Measurements from ENCODE around the gene ARSD.

Gene ARSD

DNA sequence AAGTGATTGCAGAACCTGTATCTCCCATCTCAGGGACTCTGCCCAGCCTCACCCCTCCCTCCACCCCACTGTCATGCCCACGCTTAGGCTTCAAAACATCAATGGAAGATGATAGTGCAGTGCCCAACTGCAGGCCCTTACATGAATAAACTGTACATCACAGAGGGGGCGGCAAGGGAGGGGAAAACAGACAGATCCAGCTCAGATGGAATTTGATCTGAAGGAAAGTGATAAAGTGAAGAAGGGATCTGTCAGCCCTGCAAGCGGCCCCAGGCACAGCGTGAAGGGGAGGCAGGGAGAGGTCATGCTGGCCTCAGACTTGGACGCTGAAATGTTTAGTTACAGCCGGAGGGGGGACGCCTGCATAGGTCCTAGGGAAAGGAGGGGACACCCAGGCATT lies 61.9 kb downstream of the ARSD start:
- no peak for TF ChIP-seq PPARA (CRISPR knock-in tag; IDR thresholded peaks at IDR 0.05; ENCODE audit: borderline replicate concordance)
- TF ChIP-seq, protein P1, sequence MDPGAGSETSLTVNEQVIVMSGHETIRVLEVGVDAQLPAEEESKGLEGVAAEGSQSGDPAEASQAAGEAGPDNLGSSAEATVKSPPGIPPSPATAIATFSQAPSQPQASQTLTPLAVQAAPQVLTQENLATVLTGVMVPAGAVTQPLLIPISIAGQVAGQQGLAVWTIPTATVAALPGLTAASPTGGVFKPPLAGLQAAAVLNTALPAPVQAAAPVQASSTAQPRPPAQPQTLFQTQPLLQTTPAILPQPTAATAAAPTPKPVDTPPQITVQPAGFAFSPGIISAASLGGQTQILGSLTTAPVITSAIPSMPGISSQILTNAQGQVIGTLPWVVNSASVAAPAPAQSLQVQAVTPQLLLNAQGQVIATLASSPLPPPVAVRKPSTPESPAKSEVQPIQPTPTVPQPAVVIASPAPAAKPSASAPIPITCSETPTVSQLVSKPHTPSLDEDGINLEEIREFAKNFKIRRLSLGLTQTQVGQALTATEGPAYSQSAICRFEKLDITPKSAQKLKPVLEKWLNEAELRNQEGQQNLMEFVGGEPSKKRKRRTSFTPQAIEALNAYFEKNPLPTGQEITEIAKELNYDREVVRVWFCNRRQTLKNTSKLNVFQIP (CRISPR knock-in tag; IDR thresholded peaks at IDR 0.05; ENCODE audit: borderline replicate concordance, low read depth), result no peak
- TF ChIP-seq SNAI2 (CRISPR knock-in tag; IDR thresholded peaks at IDR 0.05), result no peak
- no peak for ATAC-seq

DNA sequence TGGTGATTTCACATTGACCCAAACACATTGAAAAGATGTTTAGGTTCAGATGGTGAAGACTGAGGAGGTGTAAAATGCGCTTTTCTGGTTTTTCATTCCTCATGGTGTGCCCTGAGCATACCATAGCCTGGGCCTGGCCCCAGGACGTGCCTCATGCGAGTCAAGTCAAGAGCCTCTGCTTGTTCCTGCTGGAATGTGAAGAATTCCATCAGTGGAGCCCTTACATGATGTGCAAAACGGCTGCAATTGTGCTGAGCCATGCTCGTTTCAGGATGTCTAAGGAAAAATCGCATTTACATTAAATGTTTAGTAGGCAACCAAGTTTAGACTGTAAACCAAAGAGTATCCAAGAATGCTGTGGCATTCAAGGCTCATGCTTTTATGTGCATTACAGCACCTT lies 65.5 kb downstream of the ARSD start:
- ATAC-seq, result no peak

DNA sequence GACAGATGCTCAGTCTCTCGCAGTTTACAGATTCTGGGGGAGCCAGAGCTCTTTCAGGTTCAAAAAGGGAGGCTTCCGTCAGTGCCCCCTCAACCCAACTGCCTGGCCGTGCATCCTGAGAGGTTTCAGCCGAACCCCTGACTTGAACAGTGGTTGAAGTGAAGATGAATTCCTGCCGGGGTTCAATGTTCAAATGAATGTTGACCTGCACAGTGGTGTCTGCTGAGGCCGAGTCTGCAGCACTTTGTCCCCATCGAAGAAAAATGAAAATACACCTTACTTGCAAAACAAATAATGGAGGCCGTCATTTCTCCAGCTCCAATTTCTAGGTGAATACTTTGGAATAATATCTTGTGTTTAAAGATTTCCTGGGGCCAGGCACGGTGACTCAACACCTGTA lies 66.7 kb downstream of the ARSD start:
- ATAC-seq, result no peak

More for the DNA sequence above, 65.5 kb downstream of the ARSD start:
- TF ChIP-seq ZFP30 (CRISPR knock-in tag; IDR thresholded peaks at IDR 0.05) (no peak), OSR1 (CRISPR knock-in tag; IDR thresholded peaks at IDR 0.05) (no peak), TOX (CRISPR knock-in tag; IDR thresholded peaks at IDR 0.05; ENCODE audit: borderline replicate concordance) (no peak), PPARA (CRISPR knock-in tag; IDR thresholded peaks at IDR 0.05; ENCODE audit: borderline replicate concordance) (no peak), ZNF565 (CRISPR knock-in tag; conservative IDR thresholded peaks at IDR 0.05; ENCODE audit: low read depth) (no peak), ISL1 (CRISPR knock-in tag; IDR thresholded peaks at IDR 0.05) (no peak)
- TF ChIP-seq, protein P2, sequence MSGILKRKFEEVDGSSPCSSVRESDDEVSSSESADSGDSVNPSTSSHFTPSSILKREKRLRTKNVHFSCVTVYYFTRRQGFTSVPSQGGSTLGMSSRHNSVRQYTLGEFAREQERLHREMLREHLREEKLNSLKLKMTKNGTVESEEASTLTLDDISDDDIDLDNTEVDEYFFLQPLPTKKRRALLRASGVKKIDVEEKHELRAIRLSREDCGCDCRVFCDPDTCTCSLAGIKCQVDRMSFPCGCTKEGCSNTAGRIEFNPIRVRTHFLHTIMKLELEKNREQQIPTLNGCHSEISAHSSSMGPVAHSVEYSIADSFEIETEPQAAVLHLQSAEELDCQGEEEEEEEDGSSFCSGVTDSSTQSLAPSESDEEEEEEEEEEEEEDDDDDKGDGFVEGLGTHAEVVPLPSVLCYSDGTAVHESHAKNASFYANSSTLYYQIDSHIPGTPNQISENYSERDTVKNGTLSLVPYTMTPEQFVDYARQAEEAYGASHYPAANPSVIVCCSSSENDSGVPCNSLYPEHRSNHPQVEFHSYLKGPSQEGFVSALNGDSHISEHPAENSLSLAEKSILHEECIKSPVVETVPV (CRISPR knock-in tag; IDR thresholded peaks at IDR 0.05), result no peak
- TF ChIP-seq, protein P3, sequence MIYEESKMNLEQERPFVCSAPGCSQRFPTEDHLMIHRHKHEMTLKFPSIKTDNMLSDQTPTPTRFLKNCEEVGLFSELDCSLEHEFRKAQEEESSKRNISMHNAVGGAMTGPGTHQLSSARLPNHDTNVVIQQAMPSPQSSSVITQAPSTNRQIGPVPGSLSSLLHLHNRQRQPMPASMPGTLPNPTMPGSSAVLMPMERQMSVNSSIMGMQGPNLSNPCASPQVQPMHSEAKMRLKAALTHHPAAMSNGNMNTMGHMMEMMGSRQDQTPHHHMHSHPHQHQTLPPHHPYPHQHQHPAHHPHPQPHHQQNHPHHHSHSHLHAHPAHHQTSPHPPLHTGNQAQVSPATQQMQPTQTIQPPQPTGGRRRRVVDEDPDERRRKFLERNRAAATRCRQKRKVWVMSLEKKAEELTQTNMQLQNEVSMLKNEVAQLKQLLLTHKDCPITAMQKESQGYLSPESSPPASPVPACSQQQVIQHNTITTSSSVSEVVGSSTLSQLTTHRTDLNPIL (CRISPR knock-in tag; IDR thresholded peaks at IDR 0.05; ENCODE audit: low read depth), result no peak

DNA sequence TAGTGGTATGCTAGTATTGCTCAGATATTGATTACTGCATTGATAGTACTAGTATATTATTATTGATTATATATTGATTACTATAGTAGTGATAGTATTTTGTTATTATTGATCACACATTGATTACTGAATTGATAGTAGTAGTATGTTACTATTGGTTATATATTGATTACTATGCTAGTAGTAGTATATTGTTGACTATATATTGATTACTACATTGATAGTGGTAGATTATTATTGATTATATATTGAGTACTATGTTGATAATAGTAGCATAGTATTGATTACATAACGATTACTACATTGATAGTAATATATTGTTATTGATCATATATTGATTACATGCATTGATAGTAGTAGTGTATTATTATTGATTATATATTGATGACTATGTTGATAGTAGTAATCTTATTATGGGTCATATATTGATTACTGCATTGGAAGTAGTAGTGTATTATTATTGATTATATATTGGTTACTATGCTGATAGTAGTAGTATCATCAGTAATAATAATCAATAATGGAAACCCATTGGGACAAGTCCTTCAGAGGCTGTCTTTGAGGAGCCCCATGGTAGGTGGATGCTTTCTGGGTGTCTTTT lies 69.8 kb downstream of the ARSD start:
- no peak for ATAC-seq
- TF ChIP-seq ZC3H10 (CRISPR knock-in tag; IDR thresholded peaks at IDR 0.05), result no peak
- TF ChIP-seq, protein P1 (CRISPR knock-in tag; IDR thresholded peaks at IDR 0.05; ENCODE audit: borderline replicate concordance, low read depth), result no peak
- TF ChIP-seq TOX (CRISPR knock-in tag; IDR thresholded peaks at IDR 0.05; ENCODE audit: borderline replicate concordance), result no peak
- no peak for TF ChIP-seq SNAI2 (CRISPR knock-in tag; IDR thresholded peaks at IDR 0.05)

More for the DNA sequence above, 66.7 kb downstream of the ARSD start:
- TF ChIP-seq ZC3H10 (CRISPR knock-in tag; IDR thresholded peaks at IDR 0.05), result no peak
- TF ChIP-seq ZNF8 (CRISPR knock-in tag; IDR thresholded peaks at IDR 0.05), result no peak
- TF ChIP-seq, protein P2 (CRISPR knock-in tag; IDR thresholded peaks at IDR 0.05), result no peak
- no peak for TF ChIP-seq GLIS3 (CRISPR knock-in tag; IDR thresholded peaks at IDR 0.05)

DNA sequence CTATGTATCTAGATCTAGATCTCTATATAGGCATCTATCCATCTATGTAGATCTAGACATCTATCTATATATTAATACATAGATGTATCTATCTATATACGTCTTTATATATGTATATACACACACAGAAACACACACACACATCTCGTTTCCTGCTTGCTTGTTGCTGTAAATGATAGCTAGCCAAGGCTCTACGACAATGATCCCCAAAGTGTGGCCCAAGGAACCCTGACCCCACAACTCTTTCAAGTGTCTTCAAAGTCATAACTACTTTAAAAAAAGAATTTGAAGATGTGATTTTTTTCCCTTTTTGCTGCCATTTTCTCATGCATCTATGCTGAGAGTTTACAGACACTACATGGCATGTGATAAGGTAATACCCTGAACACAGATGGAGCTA lies 71.6 kb downstream of the ARSD start:
- TF ChIP-seq PPARA (CRISPR knock-in tag; IDR thresholded peaks at IDR 0.05; ENCODE audit: borderline replicate concordance), result no peak
- TF ChIP-seq, protein P2 (CRISPR knock-in tag; IDR thresholded peaks at IDR 0.05), result no peak
- TF ChIP-seq, protein P3 (CRISPR knock-in tag; IDR thresholded peaks at IDR 0.05; ENCODE audit: low read depth), result no peak
- no peak for TF ChIP-seq ARNTL (CRISPR knock-in tag; IDR thresholded peaks at IDR 0.05; ENCODE audit: borderline replicate concordance, low read depth)
- no peak for TF ChIP-seq ZFP30 (CRISPR knock-in tag; IDR thresholded peaks at IDR 0.05)
- TF ChIP-seq ZNF565 (CRISPR knock-in tag; conservative IDR thresholded peaks at IDR 0.05; ENCODE audit: low read depth), result no peak
- ATAC-seq, result no peak
